IMR-90 (cell line): ENCODE data around the gene CFAP92. TPM values are rescaled to one million over a fixed set of nuclear protein-coding genes. Genes with fewer than 3 reads are reported as not detected.

Experiments used
- ATAC-seq: fragments of 200-7000 bp; cut with Tn5 transposase; 2 replicates; pipeline ENCODE4 v1.9.1; 2020; ENCODE audit warnings: low read depth, mild to moderate bottlenecking, moderate library complexity
- BruUV-seq: library from RNA; stranded (reverse); fragments of 400-500 nt; replicated peaks from 2 replicates; lab custom pipeline; 2021; lab: Mats Ljungman, UMichigan
- CTCF ChIA-PET: fragments of 300-600 bp; formaldehyde crosslinking; extraction: SDS; loops from one replicate; lab custom pipeline; 2021; ENCODE audit warnings: antibody characterized with exemption; lab: Yijun Ruan, JAX
- POLR2A ChIA-PET: fragments of 300-600 bp; sonication (Branson Sonifier 250); formaldehyde crosslinking; loops from one replicate; lab custom pipeline; 2022; ENCODE audit warnings: antibody characterized with exemption; ENCODE audit not compliant: unreplicated experiment; lab: Charles Lee
- DNase-seq: peaks from one replicate; pipeline ENCODE4 v3.0.0; 2013
- H2AFZ ChIP-seq: replicated peaks from 2 replicates; pipeline ENCODE3; 2013; ENCODE audit warnings: low read length, mild to moderate bottlenecking; ENCODE audit not compliant: poor library complexity
- H2AK5ac ChIP-seq: 2 replicates; pipeline ENCODE4 v1.6.1; 2013; ENCODE audit warnings: low read depth, low read length, inconsistent platforms
- H2AK9ac ChIP-seq: replicated peaks from 2 replicates; pipeline ENCODE3; 2013; ENCODE audit warnings: mild to moderate bottlenecking, low read depth, low read length, moderate library complexity; ENCODE audit not compliant: poor library complexity
- H2BK120ac ChIP-seq: 2 replicates; pipeline ENCODE4 v1.6.1; 2013; ENCODE audit warnings: low read depth, low read length, inconsistent platforms
- H2BK15ac ChIP-seq: 3 replicates; pipeline ENCODE4 v1.6.1; 2013; ENCODE audit warnings: low read depth, low read length, inconsistent platforms
- H2BK20ac ChIP-seq: 2 replicates; pipeline ENCODE4 v1.6.1; 2013; ENCODE audit warnings: low read depth, mild to moderate bottlenecking, inconsistent platforms, low read length, moderate library complexity
- H2BK5ac ChIP-seq: 2 replicates; pipeline ENCODE4 v1.6.1; 2013; ENCODE audit warnings: mild to moderate bottlenecking, low read depth, low read length, inconsistent platforms; ENCODE audit not compliant: poor library complexity, severe bottlenecking
- H3K14ac ChIP-seq: replicated peaks from 2 replicates; pipeline ENCODE4 v1.6.1; 2013; ENCODE audit warnings: low read depth, low read length, inconsistent platforms
- H3K18ac ChIP-seq: 2 replicates; pipeline ENCODE4 v1.6.1; 2013; ENCODE audit warnings: low read depth, low read length, control low read depth
- H3K23ac ChIP-seq: 2 replicates; pipeline ENCODE4 v1.6.1; 2013; ENCODE audit warnings: low read depth, low read length, inconsistent platforms
- H3K27ac ChIP-seq: 2 replicates; pipeline ENCODE4 v1.5.1; 2013; ENCODE audit warnings: mild to moderate bottlenecking, control low read depth, low read length; ENCODE audit not compliant: insufficient read depth
- H3K27me3 ChIP-seq: 2 replicates; pipeline ENCODE4 v1.6.1; 2013; ENCODE audit warnings: low read length; ENCODE audit not compliant: control insufficient read depth, insufficient read depth
- H3K36me3 ChIP-seq: 2 replicates; pipeline ENCODE4 v1.6.1; 2013; ENCODE audit warnings: low read length, mixed read lengths; ENCODE audit not compliant: control insufficient read depth, insufficient read depth
- H3K4ac ChIP-seq: 2 replicates; pipeline ENCODE4 v1.6.1; 2013; ENCODE audit warnings: low read depth, low read length, inconsistent platforms
- H3K4me1 ChIP-seq: 2 replicates; pipeline ENCODE4 v1.6.1; 2013; ENCODE audit warnings: low read length, mixed read lengths; ENCODE audit not compliant: control insufficient read depth, insufficient read depth
- H3K4me2 ChIP-seq: 2 replicates; pipeline ENCODE4 v1.6.1; 2013; ENCODE audit warnings: low read depth, mild to moderate bottlenecking, control low read depth, low read length, moderate library complexity
- H3K4me3 ChIP-seq: 2 replicates; pipeline ENCODE4 v1.5.1; 2013; ENCODE audit warnings: low read depth, mild to moderate bottlenecking, control low read depth, low read length, moderate library complexity; ENCODE audit not compliant: insufficient read depth
- H3K56ac ChIP-seq: 2 replicates; pipeline ENCODE4 v1.6.1; 2013; ENCODE audit warnings: low read length, inconsistent platforms; ENCODE audit not compliant: insufficient read depth; ENCODE audit errors: extremely low read depth
- H3K79me1 ChIP-seq, 2 experiments: 2 replicates each; pipeline ENCODE4 v1.6.1; 2013; ENCODE audit warnings: low read length in 2 of 2, inconsistent platforms in 1 of 2, low read depth in 1 of 2
- H3K9ac ChIP-seq: 2 replicates; pipeline ENCODE4 v1.6.1; 2013; ENCODE audit warnings: low read depth, low read length, control low read depth
- H3K9me1 ChIP-seq: 2 replicates; pipeline ENCODE4 v1.6.1; 2013; ENCODE audit warnings: low read length, inconsistent platforms; ENCODE audit not compliant: insufficient read depth
- H3K9me3 ChIP-seq: 2 replicates; pipeline ENCODE4 v1.6.1; 2013; ENCODE audit warnings: low read length; ENCODE audit not compliant: control insufficient read depth, insufficient read depth
- H4K20me1 ChIP-seq: 2 replicates; pipeline ENCODE4 v1.6.1; 2013; ENCODE audit warnings: low read length, inconsistent platforms; ENCODE audit not compliant: insufficient read depth
- H4K5ac ChIP-seq: 2 replicates; pipeline ENCODE4 v1.6.1; 2013; ENCODE audit warnings: mild to moderate bottlenecking, low read depth, low read length, control low read depth
- H4K8ac ChIP-seq, 2 experiments: 2 replicates each; pipeline ENCODE4 v1.6.1; 2013; ENCODE audit warnings: low read depth in 2 of 2, low read length in 2 of 2, control low read depth in 1 of 2, inconsistent platforms in 1 of 2
- H4K91ac ChIP-seq: 2 replicates; pipeline ENCODE4 v1.6.1; 2013; ENCODE audit warnings: low read depth, low read length, inconsistent platforms; ENCODE audit not compliant: insufficient read depth
- BHLHE40 ChIP-seq: fragments of 150-350 bp; IDR thresholded peaks from 2 replicates; pipeline ENCODE4 v1.6.1; 2016; ENCODE audit warnings: mild to moderate bottlenecking, low read depth, low read length
- CEBPB ChIP-seq: IDR thresholded peaks from 2 replicates; pipeline ENCODE4 v1.6.1; 2012; ENCODE audit warnings: low read depth, low read length, improper control_type of control experiment
- CHD1 ChIP-seq: IDR thresholded peaks from 2 replicates; pipeline ENCODE4 v1.6.1; 2012; ENCODE audit warnings: low read depth, low read length, improper control_type of control experiment
- FOS ChIP-seq: fragments of 150-350 bp; IDR thresholded peaks from 2 replicates; pipeline ENCODE4 v1.6.1; 2016; ENCODE audit warnings: low read depth, low read length
- MAFK ChIP-seq: IDR thresholded peaks from 2 replicates; pipeline ENCODE4 v1.6.1; 2012; ENCODE audit warnings: low read depth, low read length, improper control_type of control experiment
- MAZ ChIP-seq: IDR thresholded peaks from 2 replicates; pipeline ENCODE4 v1.6.1; 2012; ENCODE audit warnings: low read depth, mild to moderate bottlenecking, low read length, improper control_type of control experiment, moderate library complexity, borderline replicate concordance
- MXI1 ChIP-seq: IDR thresholded peaks from 2 replicates; pipeline ENCODE4 v1.6.1; 2012; ENCODE audit warnings: low read depth, mild to moderate bottlenecking, low read length, moderate library complexity, borderline replicate concordance
- NFE2L2 ChIP-seq: fragments of 150-350 bp; IDR thresholded peaks from 2 replicates; pipeline ENCODE4 v1.6.1; 2016; ENCODE audit warnings: low read depth, mild to moderate bottlenecking, low read length
- POLR2A ChIP-seq: IDR thresholded peaks from 2 replicates; pipeline ENCODE4 v1.6.1; 2012; ENCODE audit warnings: mild to moderate bottlenecking, low read depth, low read length
- RAD21 ChIP-seq: IDR thresholded peaks from 2 replicates; pipeline ENCODE4 v1.6.1; 2012; ENCODE audit warnings: low read length, improper control_type of control experiment
- RCOR1 ChIP-seq: IDR thresholded peaks from 2 replicates; pipeline ENCODE4 v1.6.1; 2012; ENCODE audit warnings: mild to moderate bottlenecking, low read length, improper control_type of control experiment; ENCODE audit not compliant: insufficient replicate concordance
- RFX5 ChIP-seq: IDR thresholded peaks from 2 replicates; pipeline ENCODE4 v1.8.0; 2012; ENCODE audit warnings: low read depth, mild to moderate bottlenecking, low read length, moderate library complexity
- USF2 ChIP-seq: fragments of 150-350 bp; IDR thresholded peaks from 2 replicates; pipeline ENCODE4 v1.6.1; 2017; ENCODE audit warnings: mild to moderate bottlenecking, antibody characterized with exemption, low read length, low read depth
- WGBS, 2 experiments: methylation state at CpG; one replicate each; pipeline versions ENCODE4 v1.1.5 to v1.1.7; 2013; ENCODE audit warnings: missing lambda C conversion rate in 2 of 2; ENCODE audit not compliant: insufficient read length in 1 of 2; ENCODE audit errors: extremely low coverage in 2 of 2; 5-methylcytosine and 5-hydroxymethylcytosine counted together
- dilution Hi-C: fragments of 300-500 bp; cut with HindIII; formaldehyde crosslinking; loops from one replicate; pipeline ENCODE4 v1.14.3; 2018; ENCODE audit warnings: low sequenced_read_pairs; ENCODE audit not compliant: unreplicated experiment
- in situ Hi-C: fragments of 300-500 bp; cut with MboI; formaldehyde crosslinking; loops from 3 replicates; pipeline ENCODE4 v1.14.3; 2019; ENCODE audit warnings: low sequenced_read_pairs, inconsistent platforms, mixed read lengths
- intact Hi-C: fragments of 100-400 bp; cut with micrococcal nuclease; formaldehyde crosslinking; loops from 2 replicates; pipeline ENCODE4 v1.10.0; 2022
- polyA plus RNA-seq, 3 experiments: library from polyadenylated mRNA; depleted of rRNA; stranded (reverse); fragments of >200 nt; gene quantifications; 2 replicates each; pipeline ENCODE4 v1.2.3, GENCODE V29; 2012; ENCODE audit warnings: low replicate concordance in 1 of 3
- total RNA-seq: library from RNA; depleted of rRNA; stranded (reverse); fragments of >200 nt; gene quantifications from 2 replicates; pipeline ENCODE4 v1.2.3, GENCODE V29; 2012
- TF ChIP-seq, protein P1 (sequence below): conservative IDR thresholded peaks from 2 replicates; pipeline ENCODE4 v1.5.1; 2012; ENCODE audit warnings: mild to moderate bottlenecking, low read depth, low read length, improper control_type of control experiment
- TF ChIP-seq, protein P2 (sequence below): fragments of 150-350 bp; IDR thresholded peaks from 2 replicates; pipeline ENCODE4 v1.6.1; 2016; ENCODE audit warnings: low read depth, mild to moderate bottlenecking, low read length, moderate library complexity, borderline replicate concordance

Gene CFAP92
- total and polyA plus RNA-seq, 2 of the 4 experiments (the other 2 are of a cell fraction), result not detected

- peak overlapping the region; percentile 81; the same call in 1 of the 2 replicates for H4K5ac ChIP-seq
- H3K36me3 ChIP-seq, result no peaks in the 10 kb centered on the region
- H3K27ac ChIP-seq, result no peak overlapping the region; the same call in 1 of the 2 replicates
- H3K79me1 ChIP-seq, result no peaks in the 10 kb centered on the region
- intact Hi-C loops, result no loop called here
- ChIA-PET CTCF (interaction anchor here (1.2 to 1.5 kb wide), 2 partner anchors 27 to 56 kb away, joined by 3 to 6 read pairs; no protein-coding TSS in a partner anchor), POLR2A (no interaction called here)
- H3K23ac ChIP-seq, result no peak overlapping the region
- H2AFZ ChIP-seq, result no peak overlapping the region
- peaks cover 6% of the 10 kb centered on the region; the same call in 1 of the 2 replicates for H3K9me3 ChIP-seq
- H2BK5ac ChIP-seq, result no peak overlapping the region
- BruUV-seq, result no TSS peak
- H3K27me3 ChIP-seq, result peaks cover 35% of the 10 kb centered on the region
- peak; percentile 36 for ATAC-seq
- H2BK20ac ChIP-seq, result no peak overlapping the region; the same call in 1 of the 2 replicates
- dilution Hi-C loops, result no loop called here
- H3K14ac ChIP-seq, result no peak overlapping the region
- H3K9ac ChIP-seq, result no peak overlapping the region
- H4K91ac ChIP-seq, result no peak overlapping the region
- no peak overlapping the region for H3K56ac ChIP-seq
- DNase-seq, result no peak
- peak overlapping the region; percentile 20; the same call in 1 of the 2 replicates for H2AK5ac ChIP-seq
- no peak overlapping the region for H3K4ac ChIP-seq
- H4K20me1 ChIP-seq, result no peaks in the 10 kb centered on the region
- peaks cover 16% of the 10 kb centered on the region for H3K4me1 ChIP-seq
- 40% methylated on average over 3 of the region's 8 CpGs; no CpG with 5 or more reads in 1 of the 2 experiments for WGBS, 2 experiments
- no peak overlapping the region; a peak in 1 of 4 replicates for H4K8ac ChIP-seq
- in situ Hi-C loops, result no loop called here
- H2AK9ac ChIP-seq, result no peak overlapping the region
- no peak overlapping the region for H3K4me3 ChIP-seq
- H3K9me1 ChIP-seq, result peaks cover under 1% of the 10 kb centered on the region
- no peak overlapping the region; the same call in 1 of the 2 replicates for H3K4me2 ChIP-seq
- peak overlapping the region; percentile 32; the same call in 1 of the 2 replicates for H2BK120ac ChIP-seq
- no peak overlapping the region for H2BK15ac ChIP-seq
- no peak overlapping the region for H3K18ac ChIP-seq
- no peak for TF ChIP-seq CHD1
- no peak for TF ChIP-seq RAD21
- no peak for TF ChIP-seq MAFK
- TF ChIP-seq, protein P1, sequence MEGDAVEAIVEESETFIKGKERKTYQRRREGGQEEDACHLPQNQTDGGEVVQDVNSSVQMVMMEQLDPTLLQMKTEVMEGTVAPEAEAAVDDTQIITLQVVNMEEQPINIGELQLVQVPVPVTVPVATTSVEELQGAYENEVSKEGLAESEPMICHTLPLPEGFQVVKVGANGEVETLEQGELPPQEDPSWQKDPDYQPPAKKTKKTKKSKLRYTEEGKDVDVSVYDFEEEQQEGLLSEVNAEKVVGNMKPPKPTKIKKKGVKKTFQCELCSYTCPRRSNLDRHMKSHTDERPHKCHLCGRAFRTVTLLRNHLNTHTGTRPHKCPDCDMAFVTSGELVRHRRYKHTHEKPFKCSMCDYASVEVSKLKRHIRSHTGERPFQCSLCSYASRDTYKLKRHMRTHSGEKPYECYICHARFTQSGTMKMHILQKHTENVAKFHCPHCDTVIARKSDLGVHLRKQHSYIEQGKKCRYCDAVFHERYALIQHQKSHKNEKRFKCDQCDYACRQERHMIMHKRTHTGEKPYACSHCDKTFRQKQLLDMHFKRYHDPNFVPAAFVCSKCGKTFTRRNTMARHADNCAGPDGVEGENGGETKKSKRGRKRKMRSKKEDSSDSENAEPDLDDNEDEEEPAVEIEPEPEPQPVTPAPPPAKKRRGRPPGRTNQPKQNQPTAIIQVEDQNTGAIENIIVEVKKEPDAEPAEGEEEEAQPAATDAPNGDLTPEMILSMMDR, result no peak
- TF ChIP-seq POLR2A, result no peak
- no peak for TF ChIP-seq USF2
- TF ChIP-seq NFE2L2, result no peak
- no peak for TF ChIP-seq RFX5
- no peak for TF ChIP-seq FOS
- no peak for TF ChIP-seq MXI1
- no peak for TF ChIP-seq RCOR1
- TF ChIP-seq, protein P2, sequence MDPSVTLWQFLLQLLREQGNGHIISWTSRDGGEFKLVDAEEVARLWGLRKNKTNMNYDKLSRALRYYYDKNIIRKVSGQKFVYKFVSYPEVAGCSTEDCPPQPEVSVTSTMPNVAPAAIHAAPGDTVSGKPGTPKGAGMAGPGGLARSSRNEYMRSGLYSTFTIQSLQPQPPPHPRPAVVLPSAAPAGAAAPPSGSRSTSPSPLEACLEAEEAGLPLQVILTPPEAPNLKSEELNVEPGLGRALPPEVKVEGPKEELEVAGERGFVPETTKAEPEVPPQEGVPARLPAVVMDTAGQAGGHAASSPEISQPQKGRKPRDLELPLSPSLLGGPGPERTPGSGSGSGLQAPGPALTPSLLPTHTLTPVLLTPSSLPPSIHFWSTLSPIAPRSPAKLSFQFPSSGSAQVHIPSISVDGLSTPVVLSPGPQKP, result no peak
- TF ChIP-seq CEBPB, result no peak
- TF ChIP-seq MAZ, result no peak
- TF ChIP-seq BHLHE40, result no peak
Measured at GRCh38 chr3:129025691-129026435, 32.0 kb upstream of the CFAP92 start.
